ENCODE data around the gene RLBP1.
"Not testable (repeated sequence)": the region's sequence is repeated elsewhere in the genome, so short reads cannot be mapped to it uniquely, and the experiment has no call there.

Gene RLBP1

DNA sequence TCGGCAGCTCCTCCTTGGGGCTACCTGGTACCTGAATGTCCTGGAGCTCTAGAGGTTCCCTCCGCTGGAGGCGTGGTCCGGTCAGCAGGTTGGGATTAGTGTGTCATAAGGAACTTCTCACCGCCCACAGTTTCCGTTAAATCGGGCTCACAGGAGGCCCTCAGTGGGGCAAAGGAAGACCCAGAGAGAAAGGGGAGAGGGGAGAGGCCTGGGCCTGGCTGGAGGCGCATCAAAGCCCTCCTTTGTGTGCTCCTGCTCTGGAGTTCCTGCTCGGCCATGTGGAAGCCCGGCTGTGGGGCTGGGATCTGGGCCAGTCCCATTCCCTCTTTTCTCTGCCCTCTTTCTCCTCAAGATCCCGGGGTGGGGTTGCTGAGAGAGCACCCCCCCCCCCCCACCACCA is at the start of gene RLBP1:
RLBP1 (minus strand) TSS at position 37 of the 400 bp plus-strand sequence. CDS start 2,604 bp downstream, outside the sequence.
- DNase-seq, result no peak

DNA sequence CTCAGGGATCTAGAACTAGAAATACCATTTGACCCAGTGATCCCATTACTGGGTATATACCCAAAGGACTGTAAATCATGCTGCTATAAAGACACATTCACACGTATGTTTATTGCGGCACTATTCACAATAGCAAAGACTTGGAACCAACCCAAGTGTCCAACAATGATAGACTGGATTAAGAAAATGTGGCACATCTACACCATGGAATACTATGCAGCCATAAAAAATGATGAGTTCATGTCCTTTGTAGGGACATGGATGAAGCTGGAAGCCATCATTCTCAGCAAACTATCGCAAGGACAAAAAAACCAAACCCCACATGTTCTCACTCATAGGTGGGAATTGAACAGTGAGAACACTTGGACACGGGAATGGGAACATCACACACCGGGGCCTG is 28.8 kb upstream of the RLBP1 start:
- not testable (repeated sequence) for DNase-seq

DNA sequence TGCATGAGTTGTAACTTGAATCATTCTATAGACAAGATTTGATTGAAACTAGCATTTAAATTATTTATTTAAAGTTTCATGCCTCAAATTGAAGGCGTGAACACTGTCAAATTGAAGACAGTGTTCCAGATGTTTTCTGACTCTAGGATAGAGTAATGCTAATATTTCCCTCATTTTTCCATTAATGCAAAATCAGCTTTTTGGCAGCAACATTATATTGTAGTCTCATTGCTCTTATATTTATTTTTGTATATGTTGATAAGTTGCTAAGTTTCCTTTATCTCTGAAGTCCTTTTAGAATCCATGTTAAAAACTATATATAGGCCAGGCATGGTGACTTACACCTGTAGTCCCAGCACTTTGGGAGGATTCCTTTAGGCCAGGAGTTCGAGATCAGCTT is 27.2 kb upstream of the RLBP1 start:
- no peak for DNase-seq

DNA sequence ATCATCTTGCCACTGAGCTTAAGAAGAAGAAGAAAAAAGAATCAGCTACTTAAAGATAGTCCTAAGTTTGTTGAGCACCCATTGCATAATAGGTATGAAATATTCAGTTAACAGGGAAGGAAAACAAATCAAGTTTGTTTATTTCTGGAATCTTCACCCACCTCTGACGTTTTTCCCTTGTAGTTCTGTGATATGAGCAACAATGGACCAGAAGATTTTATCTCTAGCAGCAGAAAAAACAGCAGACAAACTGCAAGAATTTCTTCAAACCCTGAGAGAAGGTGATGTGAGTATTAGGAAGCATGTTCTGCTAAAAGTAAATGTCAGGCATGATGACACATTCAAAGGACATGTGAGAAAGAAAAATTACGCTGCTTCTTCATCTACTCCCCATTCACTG is 26.1 kb upstream of the RLBP1 start:
- no peak for DNase-seq

DNA sequence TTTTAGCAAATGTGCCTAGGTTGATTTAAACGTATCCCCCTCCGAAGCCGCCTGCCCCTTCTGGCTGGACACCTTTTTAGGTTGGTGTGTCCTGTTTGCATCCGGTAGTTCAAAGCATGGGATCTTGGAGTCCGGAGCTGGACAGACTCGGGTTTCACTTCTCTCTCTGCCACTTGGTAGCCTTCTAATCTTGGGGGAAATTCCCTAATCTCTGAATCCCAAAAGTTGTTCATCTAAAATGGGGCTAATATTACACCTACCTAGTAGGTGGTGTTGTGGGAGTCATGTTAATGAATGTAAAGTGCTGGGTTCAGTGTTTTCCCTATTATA is 23.2 kb upstream of the RLBP1 start:
- no peak for DNase-seq

DNA sequence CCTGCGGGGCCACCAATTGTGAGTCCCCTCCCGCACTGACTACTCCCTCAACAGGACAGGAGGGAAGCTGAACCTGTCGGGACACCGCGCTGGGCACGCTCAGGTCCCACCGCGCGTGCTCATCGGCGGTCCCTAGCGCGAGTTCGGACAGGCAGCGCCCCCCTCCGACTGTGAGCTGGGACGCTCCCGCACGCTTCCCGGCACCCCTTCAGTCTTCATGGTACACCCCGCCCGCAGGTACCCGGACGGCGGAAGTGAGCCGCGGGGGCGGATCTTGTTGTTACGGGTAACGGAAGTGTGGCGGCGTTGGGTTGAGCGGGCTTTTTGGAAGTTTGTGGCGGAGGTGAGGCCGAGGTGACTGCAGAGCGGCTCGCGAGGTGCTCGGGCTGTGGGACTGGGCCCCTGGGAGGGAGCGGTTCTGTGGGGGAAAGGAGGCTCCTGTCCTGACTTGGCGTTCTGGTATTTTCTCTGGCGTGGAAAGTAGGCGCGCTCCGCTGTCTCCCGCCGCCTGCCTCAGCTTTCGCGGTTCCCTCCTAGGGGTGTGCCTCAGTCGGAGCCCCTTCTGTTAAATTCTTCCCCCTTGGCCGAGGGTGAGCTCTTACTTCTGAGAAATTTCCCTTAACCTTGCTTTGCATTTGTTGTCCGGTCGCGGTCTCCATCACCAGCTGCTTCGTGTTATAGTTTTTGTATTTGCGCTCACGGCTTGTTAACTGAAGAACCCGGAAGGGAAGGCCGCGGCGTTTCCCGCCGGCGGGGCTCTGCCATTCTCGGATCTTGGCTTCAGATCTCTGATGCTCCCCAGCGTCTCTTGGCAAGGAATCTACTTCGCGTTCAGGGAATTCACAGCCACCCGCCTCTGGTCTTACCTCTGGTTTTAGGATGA is 22.6 kb upstream of the RLBP1 start, which contains the start of gene FANCI:
FANCI (plus strand) TSS at position 289 of the 883 bp plus-strand sequence. CDS start 3,669 bp downstream, outside the sequence.
- peak; percentile 36 for DNase-seq

DNA sequence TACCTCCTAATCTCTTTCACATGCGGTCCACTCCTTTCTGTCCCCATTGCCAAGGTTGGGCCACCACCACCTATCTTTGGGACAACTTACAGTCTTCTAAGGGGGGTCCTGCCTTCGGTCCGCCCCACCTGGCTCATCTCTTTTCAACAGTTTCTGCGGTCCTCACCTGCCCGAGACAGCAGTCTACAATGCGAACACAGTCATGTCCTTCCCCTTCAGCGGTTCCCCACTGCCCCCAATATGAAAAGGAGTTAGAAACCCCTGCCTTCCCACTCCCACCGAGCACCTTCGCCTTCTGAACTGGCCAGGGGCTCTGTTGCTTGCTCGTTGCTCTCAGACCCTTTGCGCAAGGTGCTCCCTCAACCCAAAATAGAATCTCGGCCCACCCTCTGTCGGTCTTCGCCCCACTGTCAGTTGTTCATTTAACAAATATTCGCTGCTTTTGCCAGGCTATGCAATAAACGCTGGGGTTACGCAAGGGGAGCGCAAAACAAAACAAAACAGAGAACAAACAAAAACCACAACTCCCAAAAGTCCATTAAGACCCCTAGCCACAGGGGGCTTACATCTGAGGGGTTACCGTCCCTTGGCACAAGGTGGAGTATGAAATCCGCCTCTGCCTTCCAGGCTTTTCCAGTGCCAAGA is 21.8 kb upstream of the RLBP1 start:
- DNase-seq, result no peak

DNA sequence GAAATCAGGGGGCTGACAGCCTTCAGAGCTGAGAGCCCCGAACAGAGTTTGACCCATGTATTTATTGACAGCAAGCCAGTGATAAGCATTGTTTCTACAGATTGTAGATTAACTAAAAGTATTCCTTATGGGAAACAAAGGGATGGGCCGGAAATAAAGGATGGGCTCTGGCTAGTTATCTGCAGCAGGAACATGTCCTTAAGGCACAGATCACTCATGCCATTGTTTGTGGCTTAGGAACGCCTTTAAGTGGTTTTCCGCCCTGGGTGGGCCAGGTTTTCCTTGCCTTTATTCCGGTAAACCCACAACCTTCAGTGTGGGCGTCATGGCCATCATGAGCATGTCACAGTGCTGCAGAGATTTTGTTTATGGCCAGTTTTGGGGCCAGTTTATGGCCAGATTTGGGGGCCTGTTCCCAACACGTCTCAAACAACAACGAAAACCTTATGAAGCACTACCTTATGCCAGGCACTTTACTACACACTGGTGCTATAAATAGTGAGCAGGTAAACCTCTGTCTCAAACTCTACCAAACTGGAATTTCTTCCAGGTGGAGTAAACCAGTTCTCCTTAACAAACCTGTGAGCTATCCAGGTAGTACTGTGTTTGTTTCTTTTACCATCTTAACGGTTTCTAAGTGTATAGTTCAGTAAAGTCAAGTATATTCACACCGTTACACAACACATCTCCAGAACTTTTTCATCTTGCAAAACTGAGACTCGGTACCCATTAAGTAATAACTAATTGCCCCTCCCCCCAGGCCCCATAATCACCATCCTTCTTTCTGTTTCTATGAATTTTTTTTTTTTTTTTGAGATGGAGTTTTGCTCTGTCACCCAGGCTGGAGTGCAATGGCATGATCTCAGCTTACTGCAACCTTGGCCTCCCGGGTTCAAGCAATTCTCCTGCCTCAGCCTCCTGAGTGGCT is 18.8 kb upstream of the RLBP1 start:
- DNase-seq, result not testable (repeated sequence)

DNA sequence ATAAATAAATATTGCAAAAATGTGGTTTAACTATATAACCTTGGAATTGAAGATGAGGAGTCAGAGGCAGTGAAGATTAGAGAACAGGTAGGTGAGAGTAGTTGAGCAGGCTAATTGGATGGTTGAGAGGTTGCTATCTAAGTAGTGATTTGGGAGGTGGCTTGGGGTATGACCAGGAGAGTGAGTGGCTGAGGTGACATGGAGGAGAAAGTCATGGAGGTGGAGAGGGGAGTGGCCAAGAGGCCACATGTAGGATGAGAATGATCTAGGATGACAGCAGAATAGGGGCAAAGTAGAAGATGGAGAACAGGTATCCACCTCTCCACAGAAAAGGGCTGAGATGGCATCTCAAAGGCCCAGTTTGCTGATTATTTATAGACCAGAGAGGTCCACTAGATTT is 10.5 kb upstream of the RLBP1 start:
- DNase-seq, result no peak

DNA sequence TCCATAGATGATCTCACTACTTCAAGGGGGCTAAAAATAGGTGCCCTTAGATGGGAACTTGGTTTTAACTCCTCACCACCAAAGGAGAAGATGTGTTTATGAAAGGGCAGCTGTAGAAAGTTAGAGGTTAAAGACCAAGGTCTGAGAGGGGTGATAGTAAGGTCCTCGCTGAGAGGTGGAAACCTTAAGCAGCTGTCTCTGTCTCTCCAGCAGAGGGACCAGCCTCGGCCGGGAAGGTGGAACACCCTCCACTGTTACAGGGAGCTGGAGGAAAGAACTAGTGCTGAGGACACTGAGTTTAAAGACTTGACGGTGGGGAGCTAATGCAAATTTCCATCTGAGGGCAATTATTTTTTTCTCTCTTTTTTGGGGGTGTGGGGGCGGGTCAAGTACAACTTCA is 8.9 kb upstream of the RLBP1 start:
- no peak for DNase-seq

DNA sequence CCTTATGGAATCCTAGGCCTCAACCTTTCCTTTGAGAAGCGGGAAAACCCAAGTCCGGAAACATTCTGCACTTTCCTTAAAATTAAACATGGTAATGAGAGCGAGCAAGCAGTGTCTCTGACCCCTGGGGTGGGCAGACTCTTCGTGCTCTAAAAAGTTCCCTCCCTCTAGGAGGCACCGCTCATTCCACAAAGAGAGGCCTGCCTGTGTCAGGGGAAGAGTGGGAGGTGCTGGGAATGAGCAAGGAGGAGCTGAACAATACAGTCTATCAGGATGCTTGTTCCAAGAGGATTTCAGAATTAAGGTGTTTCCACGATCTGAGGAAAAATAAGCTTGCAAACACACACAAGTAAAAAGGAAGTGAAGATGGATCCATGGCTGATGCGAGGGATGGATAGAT is 6.0 kb upstream of the RLBP1 start:
- no peak for DNase-seq

DNA sequence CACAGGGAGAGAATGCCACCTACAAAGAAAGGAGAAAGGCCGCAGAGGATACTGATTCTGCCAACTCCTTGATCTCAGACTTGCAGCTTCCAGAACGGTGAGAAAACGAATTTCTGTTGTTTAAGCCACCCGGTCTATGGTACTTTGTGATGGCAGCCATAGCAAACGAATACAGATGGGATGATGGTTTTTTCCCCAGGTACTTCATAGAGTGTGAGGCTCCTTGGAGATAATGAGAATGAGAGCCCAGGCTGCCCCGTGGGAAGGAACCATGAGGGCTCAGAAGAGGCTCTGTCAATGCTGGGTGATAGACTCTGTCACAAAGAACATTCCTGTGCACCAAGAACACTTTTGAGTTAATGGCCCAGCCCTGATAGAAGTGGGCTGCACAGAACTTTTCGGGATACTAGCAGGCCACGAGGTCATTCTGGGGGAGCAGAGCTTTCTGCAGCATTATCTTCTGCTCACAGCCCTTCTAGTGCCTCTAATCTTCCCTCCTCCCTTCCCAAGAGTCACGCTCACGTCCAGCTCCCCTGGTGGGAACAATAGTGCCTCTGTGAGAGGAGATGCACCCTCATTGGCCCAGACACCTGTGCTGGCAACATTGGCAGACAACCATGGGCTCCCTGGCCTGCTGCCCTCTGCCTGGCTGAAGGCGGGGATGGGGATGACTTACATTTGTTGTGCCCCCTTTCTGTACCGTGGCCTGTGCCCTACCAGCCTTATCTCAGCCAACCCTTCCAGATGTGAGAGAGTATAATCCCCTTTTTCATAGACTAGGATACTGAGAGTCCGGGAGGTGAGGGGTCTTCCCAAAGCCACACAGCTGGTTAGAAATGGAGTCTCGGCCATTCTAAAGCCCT is 5.2 kb upstream of the RLBP1 start:
- no peak for DNase-seq

DNA sequence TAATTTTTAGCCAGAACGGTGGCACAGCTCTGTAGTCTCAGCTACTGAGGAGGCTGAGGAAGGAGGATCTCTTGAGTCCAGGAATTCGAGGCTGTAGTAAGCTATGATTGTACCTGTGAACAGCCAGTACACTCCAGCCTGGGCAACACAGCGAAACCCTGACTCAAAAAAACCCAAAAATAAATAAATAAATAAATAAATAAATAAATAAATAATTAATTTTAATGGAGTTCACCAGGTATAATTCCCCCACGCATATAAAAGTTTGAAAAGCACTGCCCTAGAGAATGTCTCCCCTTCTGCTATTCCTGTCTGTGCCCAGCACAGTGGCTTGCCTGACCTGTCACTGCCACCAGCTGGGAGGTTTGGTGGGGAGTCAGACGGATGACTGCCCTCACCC is 4.2 kb upstream of the RLBP1 start:
- DNase-seq, result no peak

DNA sequence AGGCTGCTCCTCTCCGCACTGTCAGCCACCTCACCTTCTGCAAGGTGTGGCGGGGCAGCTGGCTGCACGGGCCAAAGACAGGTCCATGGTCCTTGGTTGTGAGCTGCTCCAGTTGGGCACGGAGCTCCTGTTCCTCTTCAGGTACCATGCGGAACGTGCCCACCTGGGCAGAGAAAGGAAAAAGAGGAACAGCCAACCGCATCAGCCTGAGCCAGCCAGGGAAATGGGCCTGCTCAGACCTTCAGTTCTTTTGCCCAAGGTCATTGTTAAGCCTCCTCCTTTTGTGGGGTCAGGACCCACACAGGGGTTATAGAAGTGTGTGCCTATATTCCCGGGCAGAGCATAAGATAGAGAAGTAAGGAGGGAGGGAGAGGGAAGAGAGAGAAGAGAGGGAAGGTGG is 2.8 kb downstream of the RLBP1 start:
- DNase-seq, result no peak

DNA sequence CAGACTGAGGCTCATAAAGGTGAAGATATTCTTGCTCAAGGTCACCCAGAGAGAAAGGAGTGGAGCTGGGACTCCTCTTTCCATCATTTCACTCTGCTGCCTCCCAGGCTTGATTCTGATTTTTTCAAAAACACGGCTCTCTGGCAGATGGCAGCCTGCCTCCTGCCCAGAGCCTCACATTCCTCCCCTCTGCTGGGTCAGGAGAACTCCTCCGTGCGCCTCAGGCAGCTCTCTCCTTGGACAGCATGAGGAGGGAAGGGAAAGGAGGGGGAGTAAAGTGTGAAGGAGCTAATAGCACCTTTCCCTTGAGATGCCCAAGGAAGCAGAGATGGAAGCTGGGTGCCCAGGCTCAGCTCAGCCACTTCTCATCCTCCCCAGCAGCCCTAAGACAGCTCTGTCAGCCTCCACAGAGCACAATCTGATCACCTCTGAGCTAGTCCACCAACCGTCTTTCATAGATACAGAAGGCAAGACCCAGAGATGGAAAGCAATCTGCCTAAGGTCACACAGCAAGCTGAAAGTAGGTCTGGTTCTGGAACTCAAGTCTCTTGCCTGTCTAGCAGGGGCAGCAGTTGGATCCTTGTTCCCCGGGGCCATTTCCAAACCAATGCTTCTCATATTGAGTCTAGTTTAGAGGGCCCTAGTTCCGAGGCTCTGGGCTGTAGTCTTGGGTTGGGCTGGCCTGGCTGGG is 3.5 kb downstream of the RLBP1 start:
- no peak for DNase-seq

DNA sequence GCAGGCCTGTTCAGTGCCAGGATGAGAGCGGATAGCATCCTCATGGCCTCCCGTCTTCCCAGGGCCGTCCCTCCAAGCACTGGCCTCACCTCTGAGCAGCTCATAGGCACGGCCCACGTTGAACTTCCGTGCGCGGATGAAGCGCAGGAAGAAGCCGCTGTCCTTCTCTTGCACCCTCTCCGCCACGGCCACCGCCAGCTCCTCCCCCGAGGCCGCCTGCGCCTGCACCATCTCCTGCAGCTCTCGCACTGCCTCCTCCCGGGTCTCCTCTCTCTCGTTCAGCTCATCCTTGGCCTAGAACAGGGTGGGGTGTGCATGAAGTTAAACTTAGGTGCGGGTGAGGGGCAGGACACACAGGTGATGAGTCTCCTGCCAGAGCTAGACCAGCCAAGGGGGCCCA is 4.3 kb downstream of the RLBP1 start:
- no peak for DNase-seq

DNA sequence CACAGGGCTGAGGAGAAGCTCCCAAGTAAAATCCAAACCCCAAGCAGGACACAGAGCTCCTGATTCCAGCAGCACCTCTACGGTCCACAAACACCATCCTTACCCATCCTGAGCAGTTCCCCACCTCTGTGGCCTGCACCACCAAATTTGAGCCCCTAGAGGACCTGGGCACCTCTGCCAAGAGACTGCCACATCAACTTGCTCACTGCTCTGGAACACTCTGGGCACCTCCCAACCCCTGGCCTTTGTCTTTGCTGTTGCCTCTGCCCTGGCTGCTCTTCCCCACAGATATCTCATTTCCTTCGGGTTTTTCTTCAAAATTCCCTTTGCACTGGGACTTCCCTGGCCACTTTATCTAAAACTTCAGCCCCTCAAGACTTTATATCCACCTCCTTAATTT is 5.8 kb downstream of the RLBP1 start:
- DNase-seq, result no peak

DNA sequence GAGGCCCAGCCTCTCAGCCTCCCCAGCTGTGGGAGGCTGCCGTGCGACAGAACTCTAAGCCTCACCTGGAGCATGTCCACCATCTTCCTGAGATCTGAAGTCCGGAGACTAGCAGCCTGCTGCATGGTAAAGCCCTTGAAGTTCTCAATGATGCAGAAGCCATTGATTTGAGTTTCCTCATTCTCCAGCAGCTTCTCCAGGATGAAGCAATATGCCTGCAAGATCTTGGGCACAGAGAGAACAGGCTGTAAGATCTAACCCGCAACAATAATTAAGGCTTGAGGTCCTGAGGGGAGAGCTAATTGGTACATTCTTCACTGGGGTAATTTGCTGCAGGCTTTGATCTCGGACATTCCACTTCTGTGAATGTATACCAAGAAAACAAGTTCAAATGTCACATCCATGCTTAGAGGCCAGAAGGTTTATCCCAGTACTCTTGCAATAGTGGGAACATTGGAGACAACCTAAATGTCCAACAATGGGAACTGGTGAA is 9.7 kb downstream of the RLBP1 start:
- no peak for DNase-seq

DNA sequence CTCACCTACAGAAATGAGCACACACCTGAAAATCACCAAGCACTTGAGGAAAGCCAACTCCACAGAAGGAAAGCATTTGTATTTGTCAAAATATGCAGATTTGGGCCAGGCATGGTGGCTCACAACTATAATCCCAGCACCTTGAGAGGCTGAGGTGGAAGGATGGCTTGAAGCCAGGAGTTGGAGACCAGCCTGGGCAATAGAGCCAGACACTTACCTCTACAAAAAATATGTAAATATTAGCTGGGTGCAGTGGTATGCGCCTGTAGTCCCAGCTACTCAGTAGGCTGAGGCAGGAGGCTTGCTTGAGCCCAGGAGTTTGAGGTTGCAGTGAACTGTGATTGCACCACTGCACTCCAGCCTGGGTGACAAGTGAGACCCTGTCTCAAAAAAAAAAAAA is 12.3 kb downstream of the RLBP1 start:
- DNase-seq, result no peak

DNA sequence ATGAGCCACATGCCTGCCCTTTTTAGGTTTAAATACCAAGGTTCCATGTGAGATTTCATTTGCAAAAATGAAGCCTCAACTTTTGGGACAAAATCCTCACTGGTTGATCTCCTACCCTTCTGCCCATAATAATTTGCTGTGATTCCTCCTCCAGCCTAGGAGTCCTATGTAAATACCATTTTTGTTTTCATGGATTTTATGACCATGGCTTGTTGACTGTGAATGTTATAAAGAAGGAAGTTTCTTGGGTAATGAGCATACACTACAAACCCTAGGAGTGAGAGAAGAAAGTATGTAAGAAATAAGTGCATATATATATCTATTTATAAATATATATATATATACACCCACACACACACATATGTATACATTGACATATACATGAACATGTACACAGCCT is 13.1 kb downstream of the RLBP1 start:
- DNase-seq, result no peak

DNA sequence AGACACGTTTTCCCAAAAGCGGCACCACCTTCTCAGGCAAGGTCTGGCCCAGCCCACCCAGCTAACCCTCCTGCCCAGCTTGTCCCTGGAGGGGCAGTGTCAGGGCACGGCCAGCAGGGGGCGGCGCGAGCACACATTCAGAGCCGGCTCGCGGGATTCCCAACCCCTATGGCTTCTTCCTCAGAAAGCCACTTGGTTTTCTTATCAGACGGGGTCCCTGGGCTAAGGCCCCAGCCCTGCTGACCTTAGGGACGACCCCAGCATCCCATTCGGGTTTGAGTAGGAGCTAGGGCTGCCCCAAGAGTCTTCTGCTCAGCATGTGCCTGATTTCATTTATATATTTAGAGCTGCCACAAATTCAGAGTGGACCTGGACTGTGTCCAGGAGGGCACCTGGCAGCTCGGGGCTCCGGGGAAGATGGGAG is 14.5 kb downstream of the RLBP1 start:
- no peak for DNase-seq

All from SIG-M5 (cell line).